Measurements from ENCODE around the gene KRT3. TPM values are rescaled to one million over a fixed set of nuclear protein-coding genes. Genes with fewer than 3 reads are reported as not detected.

KRT3 gene
- total RNA-seq, 1 experiment from 2014 or later: not detected

DNA sequence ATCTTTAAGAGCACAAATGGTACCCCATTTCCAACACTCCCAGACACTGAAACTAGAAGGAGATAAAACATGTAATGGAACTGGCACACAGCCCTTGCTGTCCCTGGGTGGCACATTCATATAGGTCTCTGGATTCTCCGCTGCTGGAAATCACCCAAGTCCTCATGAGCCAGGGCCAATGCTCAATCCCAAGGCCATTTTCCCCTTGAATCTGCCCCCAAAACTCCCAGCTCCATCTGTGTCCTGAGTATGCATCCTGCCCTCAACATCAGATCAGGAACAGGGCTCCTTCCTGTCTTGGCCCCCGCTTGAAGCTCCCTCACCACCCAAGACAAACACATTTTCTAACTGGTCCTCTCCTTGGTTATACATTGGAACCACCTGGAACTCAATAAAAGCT lies 43.4 kb downstream of the KRT3 start:
- Histone ChIP-seq H3K9me3 (ENCODE audit: control insufficient read depth in 1 of 2, insufficient read depth in 1 of 2, low read depth in 1 of 2, low read length in 2 of 2) (no peaks in the 10 kb centered on the region), H4K20me1 (ENCODE audit: insufficient read depth) (no peaks in the 10 kb centered on the region), H3K9me2 (ENCODE audit: insufficient read depth) (no peaks in the 10 kb centered on the region), H3K9ac (ENCODE audit: low read length) (no peak overlapping the region), H3K4me3 (replicated peaks in 1 of 2; ENCODE audit: low read depth in 1 of 2, low read length in 2 of 2) (no peak overlapping the region), H3K36me3 (ENCODE audit: control insufficient read depth in 1 of 2, insufficient read depth in 2 of 2, low read length in 2 of 2) (no peaks in the 10 kb centered on the region), H3K4me2 (ENCODE audit: low read length) (no peak overlapping the region), H2AFZ (ENCODE audit: low read depth, low read length, poor library complexity, severe bottlenecking) (no peak overlapping the region), H3K4me1 (ENCODE audit: control insufficient read depth in 1 of 2, insufficient read depth in 2 of 2, low read length in 2 of 2) (no peaks in the 10 kb centered on the region), H3K27ac (ENCODE audit: low read depth, low read length) (no peak overlapping the region), H3K27me3 (ENCODE audit: insufficient read depth, low read length) (peaks cover 73% of the 10 kb centered on the region), H3K79me2 (ENCODE audit: insufficient read depth, low read length) (no peaks in the 10 kb centered on the region)
- ChIA-PET RAD21 (ENCODE audit: low non-redundant PET in 1 of 2, low total read pairs in 2 of 2, uncharacterized antibody in 2 of 2, unreplicated experiment in 2 of 2) (no interaction called here), POLR2A (no interaction called here), CTCF (no interaction called here)
- no peak for DNase-seq (ENCODE audit: low read depth, low spot score)
- TF ChIP-seq EZH2 (IDR thresholded peaks at IDR 0.05) (no peak), TCF7L2 (IDR thresholded peaks at IDR 0.05; ENCODE audit: borderline replicate concordance, extremely low read depth, insufficient read depth, insufficient read length) (no peak), ZNF274 (IDR thresholded peaks at IDR 0.05; ENCODE audit: low read depth, low read length) (no peak), CBX3 (IDR thresholded peaks at IDR 0.05; ENCODE audit: low read depth) (no peak), EZH2phosphoT487 (IDR thresholded peaks at IDR 0.05; ENCODE audit: borderline replicate concordance) (no peak), RAD21 (IDR thresholded peaks at IDR 0.05; ENCODE audit: low read depth) (no peak), POLR2AphosphoS5 (IDR thresholded peaks at IDR 0.05; ENCODE audit: low read depth, low read length) (no peak), ZFX (IDR thresholded peaks at IDR 0.05) (no peak), FOSL1 (IDR thresholded peaks at IDR 0.05; ENCODE audit: low read depth) (no peak)
- TF ChIP-seq, protein P1, sequence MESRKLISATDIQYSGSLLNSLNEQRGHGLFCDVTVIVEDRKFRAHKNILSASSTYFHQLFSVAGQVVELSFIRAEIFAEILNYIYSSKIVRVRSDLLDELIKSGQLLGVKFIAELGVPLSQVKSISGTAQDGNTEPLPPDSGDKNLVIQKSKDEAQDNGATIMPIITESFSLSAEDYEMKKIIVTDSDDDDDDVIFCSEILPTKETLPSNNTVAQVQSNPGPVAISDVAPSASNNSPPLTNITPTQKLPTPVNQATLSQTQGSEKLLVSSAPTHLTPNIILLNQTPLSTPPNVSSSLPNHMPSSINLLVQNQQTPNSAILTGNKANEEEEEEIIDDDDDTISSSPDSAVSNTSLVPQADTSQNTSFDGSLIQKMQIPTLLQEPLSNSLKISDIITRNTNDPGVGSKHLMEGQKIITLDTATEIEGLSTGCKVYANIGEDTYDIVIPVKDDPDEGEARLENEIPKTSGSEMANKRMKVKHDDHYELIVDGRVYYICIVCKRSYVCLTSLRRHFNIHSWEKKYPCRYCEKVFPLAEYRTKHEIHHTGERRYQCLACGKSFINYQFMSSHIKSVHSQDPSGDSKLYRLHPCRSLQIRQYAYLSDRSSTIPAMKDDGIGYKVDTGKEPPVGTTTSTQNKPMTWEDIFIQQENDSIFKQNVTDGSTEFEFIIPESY (IDR thresholded peaks at IDR 0.05; ENCODE audit: extremely low read depth, insufficient replicate concordance, low read length): no peak
- TF ChIP-seq, protein P2, sequence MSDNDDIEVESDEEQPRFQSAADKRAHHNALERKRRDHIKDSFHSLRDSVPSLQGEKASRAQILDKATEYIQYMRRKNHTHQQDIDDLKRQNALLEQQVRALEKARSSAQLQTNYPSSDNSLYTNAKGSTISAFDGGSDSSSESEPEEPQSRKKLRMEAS (IDR thresholded peaks at IDR 0.05): no peak
- TF ChIP-seq, protein P3, sequence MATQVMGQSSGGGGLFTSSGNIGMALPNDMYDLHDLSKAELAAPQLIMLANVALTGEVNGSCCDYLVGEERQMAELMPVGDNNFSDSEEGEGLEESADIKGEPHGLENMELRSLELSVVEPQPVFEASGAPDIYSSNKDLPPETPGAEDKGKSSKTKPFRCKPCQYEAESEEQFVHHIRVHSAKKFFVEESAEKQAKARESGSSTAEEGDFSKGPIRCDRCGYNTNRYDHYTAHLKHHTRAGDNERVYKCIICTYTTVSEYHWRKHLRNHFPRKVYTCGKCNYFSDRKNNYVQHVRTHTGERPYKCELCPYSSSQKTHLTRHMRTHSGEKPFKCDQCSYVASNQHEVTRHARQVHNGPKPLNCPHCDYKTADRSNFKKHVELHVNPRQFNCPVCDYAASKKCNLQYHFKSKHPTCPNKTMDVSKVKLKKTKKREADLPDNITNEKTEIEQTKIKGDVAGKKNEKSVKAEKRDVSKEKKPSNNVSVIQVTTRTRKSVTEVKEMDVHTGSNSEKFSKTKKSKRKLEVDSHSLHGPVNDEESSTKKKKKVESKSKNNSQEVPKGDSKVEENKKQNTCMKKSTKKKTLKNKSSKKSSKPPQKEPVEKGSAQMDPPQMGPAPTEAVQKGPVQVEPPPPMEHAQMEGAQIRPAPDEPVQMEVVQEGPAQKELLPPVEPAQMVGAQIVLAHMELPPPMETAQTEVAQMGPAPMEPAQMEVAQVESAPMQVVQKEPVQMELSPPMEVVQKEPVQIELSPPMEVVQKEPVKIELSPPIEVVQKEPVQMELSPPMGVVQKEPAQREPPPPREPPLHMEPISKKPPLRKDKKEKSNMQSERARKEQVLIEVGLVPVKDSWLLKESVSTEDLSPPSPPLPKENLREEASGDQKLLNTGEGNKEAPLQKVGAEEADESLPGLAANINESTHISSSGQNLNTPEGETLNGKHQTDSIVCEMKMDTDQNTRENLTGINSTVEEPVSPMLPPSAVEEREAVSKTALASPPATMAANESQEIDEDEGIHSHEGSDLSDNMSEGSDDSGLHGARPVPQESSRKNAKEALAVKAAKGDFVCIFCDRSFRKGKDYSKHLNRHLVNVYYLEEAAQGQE (IDR thresholded peaks at IDR 0.05; ENCODE audit: low read depth): no peak
- no peak for ATAC-seq
- intact Hi-C loops (cut with micrococcal nuclease): no loop called here
- no TSS peak for BruUV-seq (replicated peaks)

All from HCT116 (cell line).